WERI-Rb-1 (cell line): ENCODE results near the gene PLA2G6.
A peak's percentile ranks its signal among the peaks of the same experiment; 100 is the strongest.

Source experiments
- DNase-seq: peaks from one replicate; pipeline ENCODE4 v3.0.0-alpha.2; 2020
- H3K27ac ChIP-seq: fragments of 250-450 bp; sonication (Bioruptor Pico); 2 replicates; pipeline ENCODE4 v1.5.1; 2020; ENCODE audit warnings: mild to moderate bottlenecking, moderate library complexity
- H3K27me3 ChIP-seq: fragments of 250-450 bp; sonication (Bioruptor Pico); 2 replicates; pipeline ENCODE4 v1.5.1; 2021; ENCODE audit warnings: mild to moderate bottlenecking, low read depth, moderate library complexity; ENCODE audit not compliant: insufficient read depth, severe bottlenecking
- H3K36me3 ChIP-seq: fragments of 250-450 bp; sonication (Bioruptor Pico); 2 replicates; pipeline ENCODE4 v1.5.1; 2020; ENCODE audit warnings: mild to moderate bottlenecking, moderate library complexity
- H3K4me3 ChIP-seq: 2 replicates; pipeline ENCODE4 v1.5.1; 2011; ENCODE audit warnings: low read depth, mild to moderate bottlenecking, control low read depth, low read length
- H3K9me3 ChIP-seq: fragments of 250-450 bp; sonication (Bioruptor Pico); 2 replicates; pipeline ENCODE4 v1.5.1; 2021; ENCODE audit warnings: mild to moderate bottlenecking, moderate library complexity; ENCODE audit not compliant: severe bottlenecking
- TF ChIP-seq, protein P1 (sequence below): IDR thresholded peaks from 2 replicates; pipeline ENCODE4 v1.5.1; 2011; ENCODE audit warnings: low read depth, mild to moderate bottlenecking, control low read depth, inconsistent platforms, low read length

PLA2G6 gene

DNA sequence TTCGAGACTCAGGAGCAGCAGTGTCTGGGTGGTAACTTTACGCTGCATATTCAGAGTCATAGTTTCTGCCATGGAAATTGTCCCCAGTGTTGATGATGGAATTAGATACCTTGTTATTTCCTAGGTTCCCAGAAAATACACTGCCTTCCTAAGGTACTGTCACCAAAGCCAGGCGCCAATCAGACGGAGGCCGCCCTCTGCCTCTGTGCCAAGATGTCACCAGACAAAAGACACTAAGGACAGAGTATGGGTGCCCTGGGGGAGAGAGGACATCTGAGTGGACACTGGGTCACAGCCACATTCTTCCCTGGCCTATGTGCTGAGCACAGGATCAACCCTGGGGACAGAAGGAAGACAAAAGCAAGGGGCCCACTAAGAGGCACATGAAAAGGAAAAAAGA, 11.2 kb downstream of the PLA2G6 start:
- no peak overlapping the region; the same call in 1 of the 2 replicates for H3K27ac ChIP-seq
- TF ChIP-seq, protein P1, sequence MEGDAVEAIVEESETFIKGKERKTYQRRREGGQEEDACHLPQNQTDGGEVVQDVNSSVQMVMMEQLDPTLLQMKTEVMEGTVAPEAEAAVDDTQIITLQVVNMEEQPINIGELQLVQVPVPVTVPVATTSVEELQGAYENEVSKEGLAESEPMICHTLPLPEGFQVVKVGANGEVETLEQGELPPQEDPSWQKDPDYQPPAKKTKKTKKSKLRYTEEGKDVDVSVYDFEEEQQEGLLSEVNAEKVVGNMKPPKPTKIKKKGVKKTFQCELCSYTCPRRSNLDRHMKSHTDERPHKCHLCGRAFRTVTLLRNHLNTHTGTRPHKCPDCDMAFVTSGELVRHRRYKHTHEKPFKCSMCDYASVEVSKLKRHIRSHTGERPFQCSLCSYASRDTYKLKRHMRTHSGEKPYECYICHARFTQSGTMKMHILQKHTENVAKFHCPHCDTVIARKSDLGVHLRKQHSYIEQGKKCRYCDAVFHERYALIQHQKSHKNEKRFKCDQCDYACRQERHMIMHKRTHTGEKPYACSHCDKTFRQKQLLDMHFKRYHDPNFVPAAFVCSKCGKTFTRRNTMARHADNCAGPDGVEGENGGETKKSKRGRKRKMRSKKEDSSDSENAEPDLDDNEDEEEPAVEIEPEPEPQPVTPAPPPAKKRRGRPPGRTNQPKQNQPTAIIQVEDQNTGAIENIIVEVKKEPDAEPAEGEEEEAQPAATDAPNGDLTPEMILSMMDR: no peak
- peaks cover 11% of the 10 kb centered on the region for H3K36me3 ChIP-seq
- H3K9me3 ChIP-seq: peaks cover 6% of the 10 kb centered on the region
- H3K4me3 ChIP-seq: no peak overlapping the region
- H3K27me3 ChIP-seq: no peaks in the 10 kb centered on the region
- DNase-seq: no peak

DNA sequence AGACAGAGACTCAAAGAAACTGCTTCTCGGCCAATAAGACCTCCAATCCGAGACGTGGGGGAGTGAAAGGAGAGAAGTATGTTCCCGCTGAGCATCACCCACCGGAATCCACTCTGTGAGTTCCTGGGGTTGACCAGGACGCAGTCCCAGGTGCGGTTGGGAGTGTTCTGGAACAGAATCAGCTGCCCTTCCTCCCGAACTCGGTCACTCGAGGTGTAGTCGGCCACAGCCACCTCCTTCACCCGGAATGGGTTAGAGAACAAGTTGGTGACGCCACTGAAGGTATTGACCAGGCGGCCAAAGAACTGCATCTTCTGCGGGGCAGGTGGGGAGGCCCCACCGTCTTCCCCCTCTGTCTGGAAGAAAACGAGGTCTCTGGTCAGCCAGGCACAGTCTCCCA, 12.5 kb downstream of the PLA2G6 start:
- peaks cover 6% of the 10 kb centered on the region for H3K9me3 ChIP-seq
- H3K36me3 ChIP-seq: peaks cover 11% of the 10 kb centered on the region
- peak overlapping the region; percentile 79 for H3K27ac ChIP-seq
- no peak for DNase-seq
- no peaks in the 10 kb centered on the region for H3K27me3 ChIP-seq
- no peak overlapping the region for H3K4me3 ChIP-seq
- TF ChIP-seq, protein P1: no peak

DNA sequence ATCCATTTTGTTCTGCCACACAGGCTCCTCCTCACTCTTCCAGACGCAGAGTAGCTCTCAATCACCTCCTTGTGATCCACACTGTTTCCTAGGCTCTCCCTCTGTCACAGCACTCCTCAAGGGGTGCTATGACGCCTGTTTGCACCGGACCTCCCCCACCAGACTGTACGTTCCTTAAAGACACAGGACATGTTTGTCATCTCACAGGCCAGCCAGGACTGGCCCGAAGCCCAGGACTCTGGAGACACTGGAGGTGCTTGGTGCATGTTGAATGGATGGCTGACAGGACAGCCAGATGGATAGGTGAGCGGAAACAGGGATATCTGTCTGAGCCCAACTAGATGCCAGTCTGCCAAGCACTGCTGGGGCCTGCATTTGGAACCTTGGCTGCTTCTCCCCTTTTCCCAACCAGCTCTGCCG, 13.6 kb downstream of the PLA2G6 start:
- peaks cover 6% of the 10 kb centered on the region for H3K9me3 ChIP-seq
- peaks cover 11% of the 10 kb centered on the region for H3K36me3 ChIP-seq
- H3K27ac ChIP-seq: peak overlapping the region; percentile 79
- TF ChIP-seq, protein P1: no peak
- peak; percentile 45 for DNase-seq
- no peaks in the 10 kb centered on the region for H3K27me3 ChIP-seq
- H3K4me3 ChIP-seq: no peak overlapping the region

DNA sequence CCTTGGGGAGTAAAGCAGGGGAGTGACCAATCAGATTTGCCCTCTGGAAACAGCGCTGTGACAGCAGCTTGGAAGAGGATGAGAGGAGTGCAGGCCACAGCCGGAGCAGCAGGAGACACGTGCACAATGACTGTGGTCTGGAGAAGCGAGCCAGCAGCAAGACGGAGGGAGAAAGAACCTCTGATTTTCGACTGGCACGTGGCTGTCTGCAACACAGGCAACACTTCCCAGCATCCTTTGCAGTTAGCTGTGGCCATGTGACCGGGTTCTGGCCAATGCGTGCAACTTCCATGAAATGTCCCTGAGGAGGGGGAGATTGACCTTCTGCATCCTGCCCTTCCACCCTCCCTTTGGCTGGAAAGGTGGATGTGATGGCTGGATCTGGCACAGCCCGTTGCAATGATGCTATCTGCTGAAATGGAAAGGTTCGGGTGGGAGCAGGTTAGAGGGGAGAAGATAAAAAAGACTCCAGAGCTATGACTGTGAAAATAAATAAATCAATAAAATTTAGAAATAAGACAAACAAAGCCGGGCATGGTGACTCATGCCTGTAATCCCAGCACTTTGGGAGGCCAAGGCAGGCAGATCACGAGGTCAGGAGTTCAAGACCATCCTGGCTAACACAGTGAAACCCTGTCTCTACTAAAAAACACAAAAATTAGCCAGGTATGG, 15.6 kb downstream of the PLA2G6 start:
- Histone ChIP-seq H3K36me3 (peaks cover 11% of the 10 kb centered on the region), H3K4me3 (no peak overlapping the region), H3K9me3 (peaks cover 8% of the 10 kb centered on the region), H3K27ac (peak overlapping the region; percentile 79), H3K27me3 (no peaks in the 10 kb centered on the region)
- TF ChIP-seq, protein P1: no peak
- no peak for DNase-seq

DNA sequence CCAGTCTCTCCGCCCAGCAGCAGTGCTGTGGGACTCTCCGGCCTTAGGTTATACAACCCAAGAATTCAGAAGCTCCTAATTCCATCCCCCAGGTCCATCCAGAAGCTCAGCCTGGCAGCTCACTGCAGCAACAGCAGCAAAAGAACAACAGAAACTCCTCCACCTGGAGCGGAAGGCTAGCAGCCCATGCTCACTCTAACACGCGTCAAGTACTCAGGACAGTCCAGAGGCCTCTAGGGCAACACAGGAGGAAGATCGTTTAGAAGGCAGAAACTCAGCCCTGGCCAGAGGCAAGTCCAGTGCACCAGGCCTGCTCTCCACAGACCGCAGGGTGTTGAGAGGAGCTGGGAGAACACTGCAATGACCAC, 17.1 kb downstream of the PLA2G6 start:
- no peak overlapping the region for H3K4me3 ChIP-seq
- no peak for DNase-seq
- peaks cover 11% of the 10 kb centered on the region for H3K36me3 ChIP-seq
- H3K9me3 ChIP-seq: peaks cover 8% of the 10 kb centered on the region
- peak overlapping the region; percentile 33; the same call in 1 of the 2 replicates for H3K27ac ChIP-seq
- TF ChIP-seq, protein P1: no peak
- no peaks in the 10 kb centered on the region for H3K27me3 ChIP-seq
